ENCODE measurements around the gene ANXA8. TPM values are rescaled to one million over a fixed set of nuclear protein-coding genes. Genes with fewer than 3 reads are reported as not detected.

ANXA8 gene
- polyA plus RNA-seq, 1 experiment = 0.27 TPM

DNA sequence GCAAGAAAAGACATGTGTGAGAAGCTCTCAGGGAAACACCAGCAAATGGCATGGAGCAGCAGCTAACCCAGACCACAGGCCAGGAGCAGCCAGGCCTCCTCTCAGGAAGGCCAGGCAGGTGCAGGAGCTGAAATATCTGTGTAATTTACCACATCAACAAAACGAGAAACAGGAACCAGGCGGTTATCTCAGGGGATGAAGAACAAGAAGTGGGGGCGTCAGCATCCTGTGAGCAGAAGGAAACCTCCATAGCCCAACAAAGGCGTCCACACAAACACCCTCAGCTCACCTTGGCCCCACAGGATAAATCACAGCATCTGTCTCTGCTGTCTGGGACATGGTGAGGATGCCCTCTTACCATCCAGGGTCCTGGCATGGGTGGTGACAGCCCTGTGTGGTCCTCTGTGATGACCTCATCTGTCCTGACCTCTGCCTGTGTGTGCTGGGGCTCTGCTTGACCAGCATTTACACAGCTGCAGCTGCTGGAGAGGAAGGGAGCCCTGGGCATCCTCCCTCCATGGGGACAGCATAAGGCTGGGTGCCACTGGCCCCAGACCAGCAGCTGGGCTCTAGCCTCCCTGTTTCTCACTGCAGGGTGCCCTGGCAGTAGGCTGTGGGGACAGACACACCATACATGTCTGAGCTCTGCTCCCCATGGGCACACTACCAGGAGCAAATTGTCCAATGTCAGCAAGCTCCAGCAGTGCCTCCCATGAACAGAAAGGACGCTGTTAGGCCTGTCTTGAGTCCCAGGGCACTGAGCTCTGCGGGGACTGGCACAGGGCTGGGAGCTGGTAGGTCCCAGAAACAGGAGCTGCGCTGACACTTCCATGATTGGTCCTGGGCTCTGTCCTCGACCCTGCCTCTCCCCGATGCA is 34.6 kb downstream of the ANXA8 start:
- TF ChIP-seq, protein P1, sequence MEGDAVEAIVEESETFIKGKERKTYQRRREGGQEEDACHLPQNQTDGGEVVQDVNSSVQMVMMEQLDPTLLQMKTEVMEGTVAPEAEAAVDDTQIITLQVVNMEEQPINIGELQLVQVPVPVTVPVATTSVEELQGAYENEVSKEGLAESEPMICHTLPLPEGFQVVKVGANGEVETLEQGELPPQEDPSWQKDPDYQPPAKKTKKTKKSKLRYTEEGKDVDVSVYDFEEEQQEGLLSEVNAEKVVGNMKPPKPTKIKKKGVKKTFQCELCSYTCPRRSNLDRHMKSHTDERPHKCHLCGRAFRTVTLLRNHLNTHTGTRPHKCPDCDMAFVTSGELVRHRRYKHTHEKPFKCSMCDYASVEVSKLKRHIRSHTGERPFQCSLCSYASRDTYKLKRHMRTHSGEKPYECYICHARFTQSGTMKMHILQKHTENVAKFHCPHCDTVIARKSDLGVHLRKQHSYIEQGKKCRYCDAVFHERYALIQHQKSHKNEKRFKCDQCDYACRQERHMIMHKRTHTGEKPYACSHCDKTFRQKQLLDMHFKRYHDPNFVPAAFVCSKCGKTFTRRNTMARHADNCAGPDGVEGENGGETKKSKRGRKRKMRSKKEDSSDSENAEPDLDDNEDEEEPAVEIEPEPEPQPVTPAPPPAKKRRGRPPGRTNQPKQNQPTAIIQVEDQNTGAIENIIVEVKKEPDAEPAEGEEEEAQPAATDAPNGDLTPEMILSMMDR (IDR thresholded peaks at IDR 0.05; ENCODE audit: insufficient read depth, low read depth, low read length) = no peak
- Histone ChIP-seq H3K27me3 (ENCODE audit: control insufficient read depth, insufficient read depth, low read length) (peaks cover 6% of the 10 kb centered on the region), H3K4me3 (ENCODE audit: low read depth, low read length) (no peak overlapping the region), H3K36me3 (ENCODE audit: control insufficient read depth, insufficient read depth, low read length) (no peaks in the 10 kb centered on the region)
- DNase-seq (ENCODE audit: low read depth) = no peak
- POLR2A ChIA-PET = no interaction called here
- CTCF ChIA-PET = interaction anchor here (1.0 to 1.4 kb wide), 3 partner anchors 9 to 11 kb away, joined by 3 read pairs; no protein-coding TSS in a partner anchor

DNA sequence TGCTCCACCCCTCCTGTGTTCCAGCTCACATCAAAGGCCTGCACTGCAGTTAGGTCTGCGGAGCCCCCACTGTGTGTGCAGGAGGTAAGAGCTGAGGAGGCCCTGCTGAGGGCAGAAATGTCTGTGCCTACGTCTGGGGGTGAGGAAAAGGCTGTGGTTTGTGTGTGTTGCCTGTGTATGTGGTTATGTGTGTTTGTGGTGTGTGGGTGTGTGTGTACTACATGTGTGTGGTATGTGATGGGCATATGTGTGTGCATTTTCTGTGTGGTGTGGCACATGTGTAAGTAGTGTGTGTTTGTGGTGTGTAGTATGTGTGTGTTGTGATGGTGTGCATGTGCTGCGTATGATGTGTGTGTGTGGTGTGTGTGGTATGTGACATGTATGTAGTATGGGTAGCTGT is 36.2 kb downstream of the ANXA8 start:
- ChIA-PET CTCF (no interaction called here), POLR2A (no interaction called here)
- no peak for DNase-seq (ENCODE audit: low read depth)
- H3K4me3 ChIP-seq (ENCODE audit: low read depth, low read length) = no peak overlapping the region
- TF ChIP-seq, protein P1 (IDR thresholded peaks at IDR 0.05; ENCODE audit: insufficient read depth, low read depth, low read length) = no peak
- no peaks in the 10 kb centered on the region for H3K36me3 ChIP-seq (ENCODE audit: control insufficient read depth, insufficient read depth, low read length)
- no peaks in the 10 kb centered on the region; the same call in 1 of the 2 replicates for H3K27me3 ChIP-seq (ENCODE audit: control insufficient read depth, insufficient read depth, low read length)

DNA sequence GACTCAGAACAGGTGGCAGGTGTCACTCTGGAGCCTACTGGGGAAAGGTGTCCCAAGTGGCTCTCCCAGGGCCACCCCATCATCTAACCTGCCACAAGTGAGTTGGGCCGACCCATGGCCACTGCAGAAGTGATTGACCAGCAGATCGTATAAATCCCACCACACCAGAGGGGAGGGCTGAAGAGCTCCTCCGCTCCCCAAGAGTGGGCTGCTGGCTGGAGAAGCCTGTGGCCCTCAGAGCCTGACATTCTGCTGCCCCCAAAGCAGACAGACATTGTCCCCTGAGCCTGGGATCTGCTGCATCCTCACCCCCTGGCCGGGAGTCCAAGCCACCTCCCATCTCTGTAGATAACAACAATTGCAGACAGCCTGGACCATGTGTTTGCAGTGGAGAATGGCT is 36.7 kb downstream of the ANXA8 start:
- POLR2A ChIA-PET = no interaction called here

DNA sequence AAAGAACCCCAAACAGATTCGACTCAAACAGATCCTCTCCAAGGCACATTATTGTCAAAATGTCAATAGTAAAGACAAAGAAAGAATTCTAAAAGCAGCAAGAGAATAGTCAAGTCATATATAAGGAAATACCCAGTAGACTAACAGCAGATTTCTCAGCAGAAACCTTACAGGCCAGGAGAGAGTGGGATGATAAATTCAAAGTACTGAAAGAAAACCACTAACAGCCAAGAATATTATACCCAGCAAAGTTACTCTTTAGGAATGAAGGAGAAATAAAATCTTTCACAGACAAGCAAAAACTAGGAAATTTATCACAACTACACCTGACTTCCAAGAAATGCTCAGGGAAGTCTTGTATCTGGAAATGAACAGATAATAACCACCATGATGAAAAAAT is 38.2 kb downstream of the ANXA8 start:
- Histone ChIP-seq H3K36me3 (ENCODE audit: control insufficient read depth, insufficient read depth, low read length) (no peaks in the 10 kb centered on the region), H3K4me3 (ENCODE audit: low read depth, low read length) (no peak overlapping the region), H3K27me3 (ENCODE audit: control insufficient read depth, insufficient read depth, low read length) (peaks cover 1% of the 10 kb centered on the region; the same call in 1 of the 2 replicates)
- CTCF ChIA-PET = no interaction called here
- no peak for DNase-seq (ENCODE audit: low read depth)
- TF ChIP-seq, protein P1 (IDR thresholded peaks at IDR 0.05; ENCODE audit: insufficient read depth, low read depth, low read length) = no peak
- POLR2A ChIA-PET = no interaction called here

More for the DNA sequence above, 36.7 kb downstream of the ANXA8 start:
- no peak overlapping the region for H3K4me3 ChIP-seq (ENCODE audit: low read depth, low read length)
- DNase-seq (ENCODE audit: low read depth) = no peak
- H3K27me3 ChIP-seq (ENCODE audit: control insufficient read depth, insufficient read depth, low read length) = no peaks in the 10 kb centered on the region; the same call in 1 of the 2 replicates
- TF ChIP-seq, protein P1 (IDR thresholded peaks at IDR 0.05; ENCODE audit: insufficient read depth, low read depth, low read length) = no peak
- CTCF ChIA-PET = no interaction called here
- no peaks in the 10 kb centered on the region for H3K36me3 ChIP-seq (ENCODE audit: control insufficient read depth, insufficient read depth, low read length)

DNA sequence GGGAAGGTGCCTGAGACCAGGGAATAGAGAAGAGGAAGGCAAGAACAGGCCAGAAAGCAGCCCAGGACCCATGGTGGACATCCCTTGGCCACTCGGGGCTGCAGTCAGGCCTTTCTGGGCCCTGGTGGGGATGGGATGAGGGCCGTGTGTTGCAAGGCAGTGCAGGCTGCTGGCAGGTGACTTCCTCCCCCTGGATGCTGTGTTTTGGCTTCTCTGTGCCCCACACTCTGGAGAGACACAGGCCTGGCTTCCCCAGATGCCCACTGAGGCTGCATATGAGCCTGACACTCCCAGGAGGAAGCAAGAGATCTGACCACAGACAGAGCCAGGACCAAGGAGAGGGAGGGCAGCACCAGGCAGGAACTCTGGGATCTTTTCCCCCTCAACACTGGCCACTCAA is 39.9 kb downstream of the ANXA8 start:
- POLR2A ChIA-PET = no interaction called here
- TF ChIP-seq, protein P1 (IDR thresholded peaks at IDR 0.05; ENCODE audit: insufficient read depth, low read depth, low read length) = no peak
- no peak for DNase-seq (ENCODE audit: low read depth)
- Histone ChIP-seq H3K27me3 (ENCODE audit: control insufficient read depth, insufficient read depth, low read length) (peaks cover 3% of the 10 kb centered on the region; the same call in 1 of the 2 replicates), H3K4me3 (ENCODE audit: low read depth, low read length) (no peak overlapping the region), H3K36me3 (ENCODE audit: control insufficient read depth, insufficient read depth, low read length) (no peaks in the 10 kb centered on the region)
- CTCF ChIA-PET = no interaction called here

Measured in BJ (cell line).